Neural progenitor cell (in vitro differentiated cells): Measurements from ENCODE around the gene ATXN10.

ENCODE experiments used
- EZH2 ChIP-seq: fragments of 200-600 bp; sonication (generic); IDR thresholded peaks from 2 replicates; pipeline ENCODE4 v1.6.1; 2017; ENCODE audit warnings: antibody characterized with exemption, mild to moderate bottlenecking, moderate library complexity
- TF ChIP-seq, protein P1 (sequence below): fragments of 200-600 bp; sonication (generic); IDR thresholded peaks from 2 replicates; pipeline ENCODE4 v1.5.1; 2017; ENCODE audit warnings: antibody characterized with exemption, mild to moderate bottlenecking

- TF ChIP-seq, protein P1, sequence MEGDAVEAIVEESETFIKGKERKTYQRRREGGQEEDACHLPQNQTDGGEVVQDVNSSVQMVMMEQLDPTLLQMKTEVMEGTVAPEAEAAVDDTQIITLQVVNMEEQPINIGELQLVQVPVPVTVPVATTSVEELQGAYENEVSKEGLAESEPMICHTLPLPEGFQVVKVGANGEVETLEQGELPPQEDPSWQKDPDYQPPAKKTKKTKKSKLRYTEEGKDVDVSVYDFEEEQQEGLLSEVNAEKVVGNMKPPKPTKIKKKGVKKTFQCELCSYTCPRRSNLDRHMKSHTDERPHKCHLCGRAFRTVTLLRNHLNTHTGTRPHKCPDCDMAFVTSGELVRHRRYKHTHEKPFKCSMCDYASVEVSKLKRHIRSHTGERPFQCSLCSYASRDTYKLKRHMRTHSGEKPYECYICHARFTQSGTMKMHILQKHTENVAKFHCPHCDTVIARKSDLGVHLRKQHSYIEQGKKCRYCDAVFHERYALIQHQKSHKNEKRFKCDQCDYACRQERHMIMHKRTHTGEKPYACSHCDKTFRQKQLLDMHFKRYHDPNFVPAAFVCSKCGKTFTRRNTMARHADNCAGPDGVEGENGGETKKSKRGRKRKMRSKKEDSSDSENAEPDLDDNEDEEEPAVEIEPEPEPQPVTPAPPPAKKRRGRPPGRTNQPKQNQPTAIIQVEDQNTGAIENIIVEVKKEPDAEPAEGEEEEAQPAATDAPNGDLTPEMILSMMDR: no peak
- TF ChIP-seq EZH2: no peak
Observed at GRCh38 chr22:45838305-45838887, 166.8 kb downstream of the ATXN10 start.
